ENCODE results near the gene ATG4D. TPM values are rescaled to one million over a fixed set of nuclear protein-coding genes. Genes with fewer than 3 reads are reported as not detected.
"Not testable (repeated sequence)": the region's sequence is repeated elsewhere in the genome, so short reads cannot be mapped to it uniquely, and the experiment has no call there.

ATG4D gene
- total and polyA plus RNA-seq, 11 donors = 47.3 to 83.5 (median 55.9) TPM

GRCh38 chr19:10538204-10538983, 5.3 kb upstream of the ATG4D start:
- DNase-seq (no peak), ATAC-seq (no peak)
- TF ChIP-seq, protein P1, sequence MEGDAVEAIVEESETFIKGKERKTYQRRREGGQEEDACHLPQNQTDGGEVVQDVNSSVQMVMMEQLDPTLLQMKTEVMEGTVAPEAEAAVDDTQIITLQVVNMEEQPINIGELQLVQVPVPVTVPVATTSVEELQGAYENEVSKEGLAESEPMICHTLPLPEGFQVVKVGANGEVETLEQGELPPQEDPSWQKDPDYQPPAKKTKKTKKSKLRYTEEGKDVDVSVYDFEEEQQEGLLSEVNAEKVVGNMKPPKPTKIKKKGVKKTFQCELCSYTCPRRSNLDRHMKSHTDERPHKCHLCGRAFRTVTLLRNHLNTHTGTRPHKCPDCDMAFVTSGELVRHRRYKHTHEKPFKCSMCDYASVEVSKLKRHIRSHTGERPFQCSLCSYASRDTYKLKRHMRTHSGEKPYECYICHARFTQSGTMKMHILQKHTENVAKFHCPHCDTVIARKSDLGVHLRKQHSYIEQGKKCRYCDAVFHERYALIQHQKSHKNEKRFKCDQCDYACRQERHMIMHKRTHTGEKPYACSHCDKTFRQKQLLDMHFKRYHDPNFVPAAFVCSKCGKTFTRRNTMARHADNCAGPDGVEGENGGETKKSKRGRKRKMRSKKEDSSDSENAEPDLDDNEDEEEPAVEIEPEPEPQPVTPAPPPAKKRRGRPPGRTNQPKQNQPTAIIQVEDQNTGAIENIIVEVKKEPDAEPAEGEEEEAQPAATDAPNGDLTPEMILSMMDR (IDR thresholded peaks at IDR 0.05) = no peak
- WGBS, 4 donors = 77 to 78% (median 77%) methylated on average over 20 of the region's 20 CpGs
- Histone ChIP-seq H3K4me1 (peaks cover 0 to 10% (median 3%) of the 10 kb centered on the region in 12 donors), H3K9me3 (no peaks in the 10 kb centered on the region), H3K4me3 (no peak overlapping the region), H3K27ac (no peak overlapping the region), H3K27me3 (peaks cover 0 to 5% (median 0%) of the 10 kb centered on the region in 9 donors), H3K36me3 (no peaks in the 10 kb centered on the region)
- intact Hi-C loops (cut with DNase I) = no loop called here

DNA sequence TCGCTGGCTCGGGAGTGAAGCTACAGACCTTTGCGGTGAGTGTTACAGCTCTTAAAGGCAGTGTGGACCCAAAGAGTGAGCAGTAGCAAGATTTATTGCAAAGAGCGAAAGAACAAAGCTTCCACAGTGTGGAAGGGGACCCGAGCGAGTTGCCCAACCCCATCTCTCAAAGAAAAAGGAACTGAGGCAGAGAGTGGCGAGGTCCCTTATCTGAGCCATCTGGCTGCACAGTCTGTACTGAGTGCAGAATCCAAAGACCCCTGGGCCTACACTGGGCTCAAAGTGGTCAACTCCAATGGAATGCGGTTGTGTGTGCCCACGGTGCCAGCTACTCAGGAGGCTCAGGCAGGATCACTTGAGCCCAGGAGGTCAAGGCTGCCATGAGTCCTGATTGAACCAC, 4.7 kb upstream of the ATG4D start:
- peaks cover 0 to 11% (median 4%) of the 10 kb centered on the region in 12 donors for H3K4me1 ChIP-seq
- ATAC-seq; DNase-seq; H3K27ac ChIP-seq; H3K9me3 ChIP-seq; H3K27me3 ChIP-seq; H3K36me3 ChIP-seq; H3K4me3 ChIP-seq; intact Hi-C loops (cut with DNase I): not testable (repeated sequence)
- 72 to 83% (median 78%) methylated on average over 7 to 9 of the region's 9 CpGs for WGBS, 4 donors

- H3K27me3 ChIP-seq = no peaks in the 10 kb centered on the region
- H3K27ac ChIP-seq = peak overlapping the region in 7 of 12 donors; percentile 84 to 99 (median 92)
- no peak for ATAC-seq
- H3K4me1 ChIP-seq = peaks cover 0 to 29% (median 17%) of the 10 kb centered on the region in 12 donors
- 59 to 64% (median 62%) methylated on average over 8 of the region's 8 CpGs for WGBS, 4 donors
- H3K4me3 ChIP-seq = peak overlapping the region in 11 of 12 donors; percentile 71 to 100 (median 94)
- peaks cover 0 to 26% (median 17%) of the 10 kb centered on the region in 9 donors for H3K36me3 ChIP-seq
- TF ChIP-seq, protein P1 (IDR thresholded peaks at IDR 0.05) = no peak
- no peak for TF ChIP-seq POLR2A (IDR thresholded peaks at IDR 0.05)
- no peaks in the 10 kb centered on the region for H3K9me3 ChIP-seq
- intact Hi-C loops (cut with DNase I) = loop anchor here in 4 of 10 donors (2.0 to 5.0 kb wide), 2 partner anchors 40 to 41 kb away; partner anchors contain the start of gene KEAP1 (in 4 of the 4)
- DNase-seq = no peak
Observed at GRCh38 chr19:10543059-10543419, 665 bp upstream of the ATG4D start.

GRCh38 chr19:10544242-10544752, 593 bp downstream of the ATG4D start:
- intact Hi-C loops (cut with DNase I) = loop anchor here in 4 of 10 donors (2.0 to 5.0 kb wide), 2 partner anchors 21 to 42 kb away; partner anchors contain the start of gene KEAP1 (in 2 of the 4)
- no peak for TF ChIP-seq POLR2A (IDR thresholded peaks at IDR 0.05)
- TF ChIP-seq, protein P1 (IDR thresholded peaks at IDR 0.05) = no peak
- DNase-seq (peak in 3 of 5 donors; percentile 38 to 41 (median 39)), ATAC-seq (peak in 3 of 4 donors; percentile 28 to 52 (median 29))
- H3K4me3 ChIP-seq = peak overlapping the region; percentile 71 to 100 (median 95)
- H3K27ac ChIP-seq = peak overlapping the region; percentile 76 to 99 (median 92)
- peaks cover 0 to 24% (median 17%) of the 10 kb centered on the region in 12 donors for H3K4me1 ChIP-seq
- no peaks in the 10 kb centered on the region for H3K9me3 ChIP-seq
- H3K27me3 ChIP-seq = no peaks in the 10 kb centered on the region
- H3K36me3 ChIP-seq = peaks cover 0 to 37% (median 30%) of the 10 kb centered on the region in 9 donors
- 21 to 28% (median 25%) methylated on average over 11 to 22 of the region's 22 CpGs for WGBS, 4 donors
